SK-N-SH treated with all-trans-retinoic acid at 6 μM for 48 hours (cell line): ENCODE measurements around the gene MYRF.

ENCODE experiments used
- ESRRG ChIP-seq: fragments of 250-450 bp; sonication (Bioruptor Pico); IDR thresholded peaks from 2 replicates; pipeline ENCODE4 v1.6.1; 2021; ENCODE audit warnings: mild to moderate bottlenecking
- GLIS3 ChIP-seq: fragments of 250-450 bp; sonication (Bioruptor Pico); IDR thresholded peaks from 2 replicates; pipeline ENCODE4 v1.5.0; 2020; ENCODE audit warnings: mild to moderate bottlenecking, moderate library complexity
- ISL1 ChIP-seq: fragments of 250-450 bp; sonication (Bioruptor Pico); IDR thresholded peaks from 2 replicates; pipeline ENCODE4 v2.1.2; 2022; ENCODE audit warnings: mild to moderate bottlenecking, moderate library complexity
- RARB ChIP-seq: fragments of 250-450 bp; sonication (Bioruptor Pico); IDR thresholded peaks from 2 replicates; pipeline ENCODE4 v1.8.0; 2021; ENCODE audit warnings: mild to moderate bottlenecking, moderate library complexity
- SNAI2 ChIP-seq: fragments of 250-450 bp; sonication (Bioruptor Pico); IDR thresholded peaks from 2 replicates; pipeline ENCODE4 v1.5.0; 2020; ENCODE audit warnings: mild to moderate bottlenecking, moderate library complexity
- TCF4 ChIP-seq: fragments of 250-450 bp; sonication (Bioruptor Pico); IDR thresholded peaks from 2 replicates; pipeline ENCODE4 v1.8.0; 2021; ENCODE audit warnings: mild to moderate bottlenecking, moderate library complexity, borderline replicate concordance
- TOX ChIP-seq: fragments of 250-450 bp; sonication (Bioruptor Pico); IDR thresholded peaks from 2 replicates; pipeline ENCODE4 v1.8.0; 2021; ENCODE audit warnings: mild to moderate bottlenecking, moderate library complexity, borderline replicate concordance
- ZC3H10 ChIP-seq: fragments of 250-450 bp; sonication (Bioruptor Pico); IDR thresholded peaks from 2 replicates; pipeline ENCODE4 v1.5.1; 2021; ENCODE audit warnings: mild to moderate bottlenecking, moderate library complexity
- ZFP3 ChIP-seq: fragments of 250-450 bp; sonication (Bioruptor Pico); IDR thresholded peaks from 2 replicates; pipeline ENCODE4 v1.5.0; 2020; ENCODE audit warnings: mild to moderate bottlenecking, moderate library complexity
- ZFP30 ChIP-seq: fragments of 450-650 bp; formaldehyde crosslinking; IDR thresholded peaks from 2 replicates; pipeline ENCODE4 v1.5.0; 2022; ENCODE audit warnings: mild to moderate bottlenecking, moderate library complexity
- TF ChIP-seq, protein P1 (sequence below): fragments of 250-450 bp; sonication (Bioruptor Pico); IDR thresholded peaks from 2 replicates; pipeline ENCODE4 v1.5.1; 2020; ENCODE audit warnings: low read depth, mild to moderate bottlenecking, moderate library complexity
- TF ChIP-seq, protein P2 (sequence below): fragments of 250-450 bp; sonication (Bioruptor Pico); IDR thresholded peaks from 2 replicates; pipeline ENCODE4 v1.8.0; 2020; ENCODE audit warnings: mild to moderate bottlenecking, moderate library complexity, borderline replicate concordance

DNA sequence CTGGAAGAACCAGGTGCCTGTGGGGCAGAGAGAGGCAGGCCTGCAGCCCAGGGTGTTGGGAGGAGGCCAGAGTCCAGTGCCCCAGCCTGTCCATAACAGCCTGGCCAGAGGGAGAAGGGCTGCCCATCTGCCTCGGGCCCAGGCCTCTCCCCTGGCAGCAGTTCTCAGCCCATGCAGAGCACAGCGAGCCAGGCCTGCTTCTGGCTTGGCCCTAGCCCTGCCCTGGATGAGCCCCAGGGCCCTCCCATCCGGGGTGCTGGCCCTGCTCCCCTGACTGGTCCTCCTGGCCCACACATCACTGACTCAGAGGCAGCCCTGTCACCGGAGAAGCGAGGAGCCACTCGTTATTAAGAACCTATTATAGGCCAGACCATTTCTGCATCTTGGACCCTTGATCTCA is 19.7 kb upstream of the MYRF start:
- TF ChIP-seq RARB (no peak), ZC3H10 (CRISPR knock-in tag) (no peak), SNAI2 (no peak), TOX (CRISPR knock-in tag) (no peak), ZFP30 (CRISPR knock-in tag) (no peak), TCF4 (CRISPR knock-in tag) (no peak), ISL1 (CRISPR knock-in tag) (no peak), ZFP3 (CRISPR knock-in tag) (no peak), ESRRG (no peak), GLIS3 (CRISPR knock-in tag) (no peak)
- TF ChIP-seq, protein P1, sequence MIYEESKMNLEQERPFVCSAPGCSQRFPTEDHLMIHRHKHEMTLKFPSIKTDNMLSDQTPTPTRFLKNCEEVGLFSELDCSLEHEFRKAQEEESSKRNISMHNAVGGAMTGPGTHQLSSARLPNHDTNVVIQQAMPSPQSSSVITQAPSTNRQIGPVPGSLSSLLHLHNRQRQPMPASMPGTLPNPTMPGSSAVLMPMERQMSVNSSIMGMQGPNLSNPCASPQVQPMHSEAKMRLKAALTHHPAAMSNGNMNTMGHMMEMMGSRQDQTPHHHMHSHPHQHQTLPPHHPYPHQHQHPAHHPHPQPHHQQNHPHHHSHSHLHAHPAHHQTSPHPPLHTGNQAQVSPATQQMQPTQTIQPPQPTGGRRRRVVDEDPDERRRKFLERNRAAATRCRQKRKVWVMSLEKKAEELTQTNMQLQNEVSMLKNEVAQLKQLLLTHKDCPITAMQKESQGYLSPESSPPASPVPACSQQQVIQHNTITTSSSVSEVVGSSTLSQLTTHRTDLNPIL (CRISPR knock-in tag): no peak
- TF ChIP-seq, protein P2, sequence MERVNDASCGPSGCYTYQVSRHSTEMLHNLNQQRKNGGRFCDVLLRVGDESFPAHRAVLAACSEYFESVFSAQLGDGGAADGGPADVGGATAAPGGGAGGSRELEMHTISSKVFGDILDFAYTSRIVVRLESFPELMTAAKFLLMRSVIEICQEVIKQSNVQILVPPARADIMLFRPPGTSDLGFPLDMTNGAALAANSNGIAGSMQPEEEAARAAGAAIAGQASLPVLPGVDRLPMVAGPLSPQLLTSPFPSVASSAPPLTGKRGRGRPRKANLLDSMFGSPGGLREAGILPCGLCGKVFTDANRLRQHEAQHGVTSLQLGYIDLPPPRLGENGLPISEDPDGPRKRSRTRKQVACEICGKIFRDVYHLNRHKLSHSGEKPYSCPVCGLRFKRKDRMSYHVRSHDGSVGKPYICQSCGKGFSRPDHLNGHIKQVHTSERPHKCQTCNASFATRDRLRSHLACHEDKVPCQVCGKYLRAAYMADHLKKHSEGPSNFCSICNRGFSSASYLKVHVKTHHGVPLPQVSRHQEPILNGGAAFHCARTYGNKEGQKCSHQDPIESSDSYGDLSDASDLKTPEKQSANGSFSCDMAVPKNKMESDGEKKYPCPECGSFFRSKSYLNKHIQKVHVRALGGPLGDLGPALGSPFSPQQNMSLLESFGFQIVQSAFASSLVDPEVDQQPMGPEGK (CRISPR knock-in tag): no peak
